ENCODE measurements around the gene NACA2. TPM values are rescaled to one million over a fixed set of nuclear protein-coding genes. Genes with fewer than 3 reads are reported as not detected.

The NACA2 gene
- total RNA-seq, 2 experiments from 2014 or later, result not detected

- ATAC-seq, result no peak
- Mint-ChIP-seq H3K4me1 (ENCODE audit: low read depth) (no peaks in the 10 kb centered on the region), H3K27ac (no peak overlapping the region), H3K4me3 (no peak overlapping the region), H3K27me3 (peaks cover 7% of the 10 kb centered on the region), H3K9me3 (no peaks in the 10 kb centered on the region), H3K36me3 (ENCODE audit: low read depth) (no peaks in the 10 kb centered on the region)
- no peak for TF ChIP-seq CTCF (IDR thresholded peaks at IDR 0.05)
- CTCF ChIA-PET, result no interaction called here
- POLR2A ChIA-PET, result no interaction called here
- DNase-seq, result no peak
- intact Hi-C loops (cut with micrococcal nuclease), result no loop called here
Measured at GRCh38 chr17:61597607-61598006, 6.6 kb upstream of the NACA2 start.

- DNase-seq (no peak), ATAC-seq (no peak)
- Mint-ChIP-seq H3K9me3 (no peaks in the 10 kb centered on the region), H3K27me3 (peaks cover 7% of the 10 kb centered on the region), H3K36me3 (ENCODE audit: low read depth) (no peaks in the 10 kb centered on the region), H3K4me3 (no peak overlapping the region), H3K4me1 (ENCODE audit: low read depth) (no peaks in the 10 kb centered on the region), H3K27ac (no peak overlapping the region)
- intact Hi-C loops (cut with micrococcal nuclease), result no loop called here
- ChIA-PET CTCF (no interaction called here), POLR2A (interaction anchor here (0.7 kb wide), 1 partner anchor 184 kb away, joined by 3 read pairs; no protein-coding TSS in a partner anchor)
- no peak for TF ChIP-seq CTCF (IDR thresholded peaks at IDR 0.05)
Measured at GRCh38 chr17:61595418-61596186, 4.6 kb upstream of the NACA2 start.

- Mint-ChIP-seq H3K4me3 (no peak overlapping the region), H3K36me3 (ENCODE audit: low read depth) (no peaks in the 10 kb centered on the region), H3K9me3 (no peaks in the 10 kb centered on the region), H3K27me3 (peaks cover 7% of the 10 kb centered on the region), H3K4me1 (ENCODE audit: low read depth) (no peaks in the 10 kb centered on the region), H3K27ac (no peak overlapping the region)
- TF ChIP-seq CTCF (IDR thresholded peaks at IDR 0.05), result no peak
- DNase-seq (peak; percentile 5), ATAC-seq (no peak)
- CTCF ChIA-PET, result interaction anchor here (1.0 kb wide), 1 partner anchor 11 kb away, joined by 3 read pairs; no protein-coding TSS in a partner anchor
- POLR2A ChIA-PET, result no interaction called here
- intact Hi-C loops (cut with micrococcal nuclease), result no loop called here
Measured at GRCh38 chr17:61594294-61594825, 3.3 kb upstream of the NACA2 start.

GRCh38 chr17:61593426-61593825, 2.4 kb upstream of the NACA2 start:
- CTCF ChIA-PET, result no interaction called here
- POLR2A ChIA-PET, result no interaction called here
- no peaks in the 10 kb centered on the region for H3K9me3 Mint-ChIP-seq
- H3K36me3 Mint-ChIP-seq (ENCODE audit: low read depth), result no peaks in the 10 kb centered on the region
- TF ChIP-seq CTCF (IDR thresholded peaks at IDR 0.05), result no peak
- intact Hi-C loops (cut with micrococcal nuclease), result no loop called here
- H3K27ac Mint-ChIP-seq, result no peak overlapping the region
- DNase-seq (no peak), ATAC-seq (no peak)
- peaks cover 7% of the 10 kb centered on the region for H3K27me3 Mint-ChIP-seq
- H3K4me3 Mint-ChIP-seq, result no peak overlapping the region
- H3K4me1 Mint-ChIP-seq (ENCODE audit: low read depth), result no peaks in the 10 kb centered on the region

GRCh38 chr17:61591930-61592329, 911 bp upstream of the NACA2 start:
- Mint-ChIP-seq H3K9me3 (no peaks in the 10 kb centered on the region), H3K27ac (no peak overlapping the region), H3K36me3 (ENCODE audit: low read depth) (no peaks in the 10 kb centered on the region), H3K4me1 (ENCODE audit: low read depth) (no peaks in the 10 kb centered on the region), H3K27me3 (peaks cover 5% of the 10 kb centered on the region), H3K4me3 (no peak overlapping the region)
- POLR2A ChIA-PET, result no interaction called here
- TF ChIP-seq CTCF (IDR thresholded peaks at IDR 0.05), result no peak
- DNase-seq (no peak), ATAC-seq (no peak)
- CTCF ChIA-PET, result no interaction called here
- intact Hi-C loops (cut with micrococcal nuclease), result no loop called here

Data from activated CD8-positive, alpha-beta T cell treated with anti-CD3 and anti-CD28 coated beads for 36 hours (primary cell).